Body of pancreas (tissue), 4 donors: Measurements from ENCODE around the gene PLPPR2. TPM values are rescaled to one million over a fixed set of nuclear protein-coding genes. Genes with fewer than 3 reads are reported as not detected.
"Not testable (repeated sequence)": the region's sequence is repeated elsewhere in the genome, so short reads cannot be mapped to it uniquely, and the experiment has no call there.

ENCODE experiments used
- ATAC-seq: fragments of 150-250 bp; one replicate; pipeline ENCODE4 v1.9.1; 2016
- DNase-seq, 4 donors: peaks; one replicate each; pipeline ENCODE4 v3.0.0-alpha.2; 2019
- H3K27ac ChIP-seq, 4 donors: fragments of 200-600 bp; sonication (generic); 1 replicate in 3 of 4; 2 replicates in 1 of 4; pipeline versions ENCODE4 v1.5.1 to v1.6.1; 2016 to 2019; ENCODE audit warnings: mild to moderate bottlenecking in 1 of 4, mixed read lengths in 1 of 4, moderate library complexity in 1 of 4
- H3K27me3 ChIP-seq, 2 donors: fragments of 200-600 bp; sonication (generic); one replicate each; pipeline ENCODE4 v1.6.0; 2016; ENCODE audit warnings: mild to moderate bottlenecking in 1 of 2
- H3K36me3 ChIP-seq, 2 donors: fragments of 200-600 bp; sonication (generic); replicated peaks in 1 of 2; 2 replicates each; pipeline ENCODE4 v1.5.1; 2016; ENCODE audit warnings: low read depth in 2 of 2; ENCODE audit not compliant: insufficient read depth in 1 of 2
- H3K4me1 ChIP-seq: fragments of 200-600 bp; sonication (generic); one replicate; pipeline ENCODE4 v1.6.0; 2016
- H3K4me3 ChIP-seq, 2 donors: fragments of 200-600 bp; sonication (generic); 1 replicate in 1 of 2; 2 replicates in 1 of 2; pipeline ENCODE4 v1.5.1; 2016 to 2019
- H3K9me3 ChIP-seq, 3 donors: fragments of 200-600 bp; sonication (generic); 1 replicate in 2 of 3; 2 replicates in 1 of 3; pipeline ENCODE4 v1.5.1; 2016
- CTCF ChIP-seq, 7 experiments: fragments of 450-650 bp in 4 of 7; fragments of 200-600 bp in 3 of 7; sonication (generic) in 3 of 7; IDR thresholded peaks; one replicate each; pipeline ENCODE4 v1.5.1; 2016 to 2019; ENCODE audit warnings: antibody characterized with exemption in 7 of 7
- POLR2A ChIP-seq, 3 donors: fragments of 450-650 bp; IDR thresholded peaks; one replicate each; pipeline ENCODE4 v1.6.1; 2016; ENCODE audit warnings: antibody characterized with exemption in 3 of 3, mild to moderate bottlenecking in 2 of 3
- WGBS, 2 donors: methylation state at CpG; one replicate each; pipeline ENCODE4 v1.1.5; 2017; 5-methylcytosine and 5-hydroxymethylcytosine counted together
- intact Hi-C: fragments of 100-400 bp; cut with DNase I; formaldehyde crosslinking; loops from one replicate; pipeline ENCODE4 v1.15.1; 2023
- total RNA-seq, 2 donors: library from RNA; depleted of rRNA; stranded (reverse); fragments of >200 nt; gene quantifications; one replicate each; pipeline ENCODE4 v1.1.0, GENCODE V29; 2016

The PLPPR2 gene
- total RNA-seq, 2 donors from 2014 or later: 9.9 to 30.3 TPM

- intact Hi-C loops: no loop called here
- WGBS, 2 donors: 0% methylated on average over 18 to 50 of the region's 50 CpGs
- H3K4me1 ChIP-seq: peaks cover 31% of the 10 kb centered on the region
- no peaks in the 10 kb centered on the region for H3K36me3 ChIP-seq
- H3K9me3 ChIP-seq: no peaks in the 10 kb centered on the region
- DNase-seq (peak; percentile 99), ATAC-seq (peak; percentile 94)
- peak within 1 kb of the TSS; percentile 75 to 87 (median 83) for H3K27ac ChIP-seq
- H3K27me3 ChIP-seq: no peaks in the 10 kb centered on the region
- H3K4me3 ChIP-seq: peak within 1 kb of the TSS; percentile 1 to 24
- TF ChIP-seq POLR2A (IDR thresholded peaks at IDR 0.05) (peak; percentile 35 to 80 (median 77)), CTCF (IDR thresholded peaks at IDR 0.05) (no peak)
These were observed 8.9 kb upstream of the PLPPR2 start, which contains the start of the genes CCDC159 and TMEM205 for GRCh38 chr19:11346104-11346940. Gene CCDC159, plus strand, starts transcription at chr19:11346519. Its CDS starts 88 bp downstream, at chr19:11346607. Gene TMEM205, minus strand, starts transcription at chr19:11346268. Its CDS starts 649 bp downstream, at chr19:11345619.

DNA sequence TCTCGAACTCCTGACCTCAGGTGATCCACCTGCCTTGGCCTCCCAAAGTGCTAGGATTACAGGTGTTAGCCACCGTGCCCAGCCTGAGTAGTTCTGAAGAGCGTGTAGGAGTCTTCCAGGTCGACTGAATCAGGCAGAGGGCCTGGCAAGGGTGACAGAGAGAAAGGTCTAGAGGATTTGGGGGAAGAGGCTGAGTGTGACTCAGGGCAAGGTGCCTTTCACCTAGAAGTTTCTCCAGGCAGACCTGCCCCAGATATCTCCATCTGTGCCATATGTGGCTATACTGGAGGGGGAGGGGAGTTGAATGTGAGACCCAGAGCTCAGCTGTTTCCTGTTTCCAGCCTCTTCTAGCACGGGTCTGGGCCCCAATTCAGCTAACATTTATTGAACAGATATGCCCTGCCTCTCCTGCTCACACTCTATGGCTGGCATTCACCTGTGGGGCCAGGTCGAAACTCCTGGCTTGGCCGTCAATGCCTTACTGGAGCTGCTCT lies 7.6 kb upstream of the PLPPR2 start:
- peaks cover 31% of the 10 kb centered on the region for H3K4me1 ChIP-seq
- TF ChIP-seq POLR2A (IDR thresholded peaks at IDR 0.05) (no peak), CTCF (IDR thresholded peaks at IDR 0.05) (no peak)
- H3K27ac ChIP-seq: peak overlapping the region in 1 of 4 donors; percentile 84
- H3K36me3 ChIP-seq: no peaks in the 10 kb centered on the region
- H3K9me3 ChIP-seq: no peaks in the 10 kb centered on the region
- H3K4me3 ChIP-seq: no peak overlapping the region
- no peaks in the 10 kb centered on the region for H3K27me3 ChIP-seq
- WGBS, 2 donors: 77 to 82% methylated on average over 7 of the region's 7 CpGs
- ATAC-seq: no peak
- intact Hi-C loops: no loop called here
- DNase-seq: no peak

DNA sequence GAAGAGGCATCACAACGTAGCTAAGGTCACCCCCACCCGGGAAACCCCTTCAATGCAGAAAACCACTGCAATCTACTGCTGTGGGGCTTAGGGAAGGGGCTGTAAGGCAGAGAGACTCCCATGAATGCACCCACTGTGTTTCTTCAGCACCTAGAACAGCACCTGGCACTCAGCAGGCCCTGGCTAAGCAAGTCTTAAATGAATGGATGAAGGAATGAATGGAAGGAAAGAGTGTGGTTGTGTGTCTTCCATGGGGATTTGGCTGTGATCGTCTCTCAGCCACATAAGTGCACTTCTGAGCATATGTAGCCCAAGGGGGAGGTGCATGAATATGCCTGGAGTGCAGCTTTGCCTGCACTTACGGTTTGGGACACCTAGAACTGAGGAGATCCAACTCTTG lies 6.1 kb upstream of the PLPPR2 start:
- H3K36me3 ChIP-seq: no peaks in the 10 kb centered on the region
- H3K27ac ChIP-seq: no peak overlapping the region
- DNase-seq (no peak), ATAC-seq (no peak)
- TF ChIP-seq CTCF (IDR thresholded peaks at IDR 0.05): no peak
- TF ChIP-seq POLR2A (IDR thresholded peaks at IDR 0.05): no peak
- intact Hi-C loops: no loop called here
- H3K4me1 ChIP-seq: peaks cover 20% of the 10 kb centered on the region
- H3K4me3 ChIP-seq: no peak overlapping the region
- WGBS, 2 donors: 86 to 94% methylated on average over 4 of the region's 4 CpGs
- no peaks in the 10 kb centered on the region for H3K27me3 ChIP-seq
- H3K9me3 ChIP-seq: no peaks in the 10 kb centered on the region

- H3K4me3 ChIP-seq, H3K36me3 ChIP-seq, intact Hi-C loops, H3K27me3 ChIP-seq, H3K27ac ChIP-seq, H3K9me3 ChIP-seq, ATAC-seq, DNase-seq: not testable (repeated sequence)
- whole genome bisulfite sequencing, 2 donors: 85 to 99% methylated on average over 4 of the region's 4 CpGs
- peaks cover 15% of the 10 kb centered on the region for H3K4me1 ChIP-seq
These were observed 1.1 kb upstream of the PLPPR2 start for GRCh38 chr19:11354102-11354501.

GRCh38 chr19:11356074-11356397 lies 804 bp downstream of the PLPPR2 start:
- Histone ChIP-seq H3K27ac (no peak overlapping the region), H3K4me1 (peaks cover 18% of the 10 kb centered on the region), H3K4me3 (no peak overlapping the region), H3K27me3 (no peaks in the 10 kb centered on the region), H3K9me3 (no peaks in the 10 kb centered on the region), H3K36me3 (no peaks in the 10 kb centered on the region)
- ATAC-seq (no peak), DNase-seq (no peak)
- intact Hi-C loops: no loop called here
- WGBS, 2 donors: 78 to 80% methylated on average over 2 to 6 of the region's 6 CpGs
- TF ChIP-seq POLR2A (IDR thresholded peaks at IDR 0.05) (no peak), CTCF (IDR thresholded peaks at IDR 0.05) (no peak)
